LNCaP clone FGC (cell line): ENCODE results near the gene ZNF787.

Experiments
- DNase-seq: peaks from one replicate; pipeline ENCODE4 v3.0.0-alpha.2; 2011; ENCODE audit warnings: low read depth
- H3K4me3 ChIP-seq: 2 replicates; pipeline ENCODE4 v1.5.1; 2011; ENCODE audit warnings: mild to moderate bottlenecking, low read depth, low read length, control low read depth
- TF ChIP-seq, protein P1 (sequence below): IDR thresholded peaks from 2 replicates; pipeline ENCODE4 v1.5.1; 2012; ENCODE audit warnings: mild to moderate bottlenecking; ENCODE audit not compliant: control insufficient read depth, insufficient read depth; ENCODE audit errors: extremely low read depth

Gene ZNF787

DNA sequence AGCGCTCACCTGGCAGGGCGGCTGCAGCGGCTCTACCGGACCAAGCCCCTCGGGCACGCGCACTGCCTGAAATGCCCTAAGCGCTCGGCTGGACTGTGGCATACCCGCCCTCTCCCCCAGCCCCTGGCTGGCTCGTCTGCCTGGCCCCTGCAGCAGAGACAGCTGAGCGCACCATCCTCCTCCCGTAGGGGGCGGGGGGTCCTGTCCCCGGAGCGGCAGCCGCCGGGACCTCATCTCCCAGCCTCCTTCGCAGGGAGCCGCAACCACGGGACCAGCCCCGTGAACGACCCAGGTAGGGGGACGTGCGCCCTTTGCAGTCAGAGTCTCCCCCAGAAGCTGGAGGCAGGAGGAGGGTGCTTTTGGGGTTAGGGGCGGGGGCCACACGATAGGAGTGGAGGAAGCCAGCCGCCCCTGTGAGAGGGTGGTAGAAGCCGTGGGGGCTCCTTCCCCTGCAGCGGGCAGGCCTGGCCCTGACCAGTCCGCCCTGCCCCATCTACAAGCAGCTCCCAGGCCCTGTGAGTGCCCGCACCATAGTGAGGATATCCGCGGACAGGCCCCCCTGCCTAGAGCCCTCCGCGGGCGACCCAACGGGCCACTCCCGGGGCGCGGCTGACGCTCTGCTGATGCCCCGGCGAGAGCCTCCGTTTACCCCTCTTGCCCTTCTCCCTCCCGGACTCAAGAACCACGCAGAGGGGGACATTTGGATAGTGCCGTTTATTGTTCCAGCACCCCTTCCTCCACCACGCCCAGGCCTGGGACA is 34.2 kb downstream of the ZNF787 start:
- H3K4me3 ChIP-seq: no peak overlapping the region
- TF ChIP-seq, protein P1, sequence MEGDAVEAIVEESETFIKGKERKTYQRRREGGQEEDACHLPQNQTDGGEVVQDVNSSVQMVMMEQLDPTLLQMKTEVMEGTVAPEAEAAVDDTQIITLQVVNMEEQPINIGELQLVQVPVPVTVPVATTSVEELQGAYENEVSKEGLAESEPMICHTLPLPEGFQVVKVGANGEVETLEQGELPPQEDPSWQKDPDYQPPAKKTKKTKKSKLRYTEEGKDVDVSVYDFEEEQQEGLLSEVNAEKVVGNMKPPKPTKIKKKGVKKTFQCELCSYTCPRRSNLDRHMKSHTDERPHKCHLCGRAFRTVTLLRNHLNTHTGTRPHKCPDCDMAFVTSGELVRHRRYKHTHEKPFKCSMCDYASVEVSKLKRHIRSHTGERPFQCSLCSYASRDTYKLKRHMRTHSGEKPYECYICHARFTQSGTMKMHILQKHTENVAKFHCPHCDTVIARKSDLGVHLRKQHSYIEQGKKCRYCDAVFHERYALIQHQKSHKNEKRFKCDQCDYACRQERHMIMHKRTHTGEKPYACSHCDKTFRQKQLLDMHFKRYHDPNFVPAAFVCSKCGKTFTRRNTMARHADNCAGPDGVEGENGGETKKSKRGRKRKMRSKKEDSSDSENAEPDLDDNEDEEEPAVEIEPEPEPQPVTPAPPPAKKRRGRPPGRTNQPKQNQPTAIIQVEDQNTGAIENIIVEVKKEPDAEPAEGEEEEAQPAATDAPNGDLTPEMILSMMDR: no peak
- no peak for DNase-seq

DNA sequence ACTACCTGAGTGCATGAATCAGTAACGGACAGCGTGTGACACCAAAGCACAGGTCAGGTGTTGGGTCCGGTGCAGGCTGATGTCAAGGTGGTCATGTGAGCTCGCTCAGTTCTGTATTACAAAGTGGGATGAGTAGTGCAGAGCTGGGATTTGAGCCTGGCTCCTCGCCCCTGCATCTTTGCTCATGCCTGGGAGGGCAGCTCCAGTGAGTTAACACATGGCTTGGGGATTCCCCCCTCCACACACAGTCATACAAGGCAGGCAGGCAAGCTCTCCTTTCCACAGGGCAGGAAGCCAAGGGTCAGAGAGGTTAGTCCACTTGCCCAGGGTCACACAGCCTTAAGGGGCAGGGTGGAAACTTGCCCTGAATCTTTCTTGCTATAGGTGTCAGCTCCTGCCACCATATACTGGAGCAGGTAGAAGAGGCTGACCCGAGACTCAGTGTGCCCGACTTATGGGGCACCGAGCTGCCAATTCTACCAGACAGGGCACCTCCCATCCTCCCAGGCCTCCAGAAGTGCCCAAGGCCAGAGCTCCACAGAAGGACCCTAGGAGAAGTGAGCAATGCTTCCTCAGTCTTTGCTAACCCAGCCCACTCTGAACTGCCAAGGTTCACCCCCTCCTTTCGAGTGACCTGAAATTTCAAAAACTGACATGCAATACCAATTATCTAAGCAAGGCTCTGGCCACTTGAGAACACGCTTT is 35.4 kb downstream of the ZNF787 start:
- H3K4me3 ChIP-seq: no peak overlapping the region
- TF ChIP-seq, protein P1: no peak
- no peak for DNase-seq

DNA sequence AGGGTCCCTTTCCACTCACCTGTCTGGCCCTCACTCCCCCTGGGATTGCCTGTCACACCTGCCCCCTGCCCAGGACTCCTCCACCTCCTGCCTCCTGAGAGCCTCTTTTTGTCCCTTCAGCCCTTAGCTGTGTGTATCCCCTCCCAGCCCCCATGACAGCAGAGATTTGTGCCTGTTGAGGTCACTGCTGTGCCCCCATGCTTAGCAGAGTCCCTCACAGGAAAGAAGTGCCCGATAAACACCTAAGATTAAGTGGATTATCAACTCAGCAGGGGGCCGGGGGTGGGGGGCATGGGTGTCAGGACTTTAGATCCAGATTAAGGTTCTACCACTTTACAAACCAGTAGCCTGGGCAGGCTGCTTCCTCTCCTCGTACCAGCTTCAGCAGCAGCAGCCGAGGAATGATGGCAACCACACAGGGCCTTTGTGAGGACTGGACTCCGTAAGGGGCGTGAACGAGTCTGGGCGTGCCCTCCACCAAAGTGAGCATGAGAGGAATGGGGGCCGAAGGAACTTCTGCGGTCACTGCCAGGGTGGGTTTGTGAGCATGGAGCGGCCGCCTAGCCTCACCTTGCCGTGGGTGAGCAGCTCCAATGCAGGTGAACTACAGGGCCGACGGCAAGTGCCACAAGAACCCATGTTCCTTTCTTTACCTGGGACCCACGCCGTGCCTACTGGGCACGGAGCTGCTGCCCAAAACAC is 36.1 kb downstream of the ZNF787 start:
- TF ChIP-seq, protein P1: no peak
- H3K4me3 ChIP-seq: no peak overlapping the region
- DNase-seq: no peak

DNA sequence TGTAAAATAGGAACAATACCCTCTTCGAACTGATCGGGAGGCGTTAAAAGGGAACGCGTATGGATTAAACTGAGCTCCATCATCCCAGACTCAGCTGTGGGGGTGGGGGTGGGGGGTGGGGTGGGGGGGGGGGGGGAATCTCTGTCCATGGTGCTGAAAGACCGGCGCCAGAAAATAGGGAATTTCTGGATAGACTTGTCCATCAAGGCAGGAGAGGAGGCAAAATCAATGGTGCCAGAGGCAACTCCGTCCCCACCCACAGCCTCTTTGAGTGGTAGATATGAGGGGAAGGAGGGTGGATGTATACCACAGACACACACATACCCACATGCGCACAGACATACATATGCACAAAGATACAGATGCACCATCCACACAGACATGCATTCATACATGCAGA is 37.4 kb downstream of the ZNF787 start:
- H3K4me3 ChIP-seq: no peak overlapping the region
- no peak for DNase-seq
- TF ChIP-seq, protein P1: no peak

DNA sequence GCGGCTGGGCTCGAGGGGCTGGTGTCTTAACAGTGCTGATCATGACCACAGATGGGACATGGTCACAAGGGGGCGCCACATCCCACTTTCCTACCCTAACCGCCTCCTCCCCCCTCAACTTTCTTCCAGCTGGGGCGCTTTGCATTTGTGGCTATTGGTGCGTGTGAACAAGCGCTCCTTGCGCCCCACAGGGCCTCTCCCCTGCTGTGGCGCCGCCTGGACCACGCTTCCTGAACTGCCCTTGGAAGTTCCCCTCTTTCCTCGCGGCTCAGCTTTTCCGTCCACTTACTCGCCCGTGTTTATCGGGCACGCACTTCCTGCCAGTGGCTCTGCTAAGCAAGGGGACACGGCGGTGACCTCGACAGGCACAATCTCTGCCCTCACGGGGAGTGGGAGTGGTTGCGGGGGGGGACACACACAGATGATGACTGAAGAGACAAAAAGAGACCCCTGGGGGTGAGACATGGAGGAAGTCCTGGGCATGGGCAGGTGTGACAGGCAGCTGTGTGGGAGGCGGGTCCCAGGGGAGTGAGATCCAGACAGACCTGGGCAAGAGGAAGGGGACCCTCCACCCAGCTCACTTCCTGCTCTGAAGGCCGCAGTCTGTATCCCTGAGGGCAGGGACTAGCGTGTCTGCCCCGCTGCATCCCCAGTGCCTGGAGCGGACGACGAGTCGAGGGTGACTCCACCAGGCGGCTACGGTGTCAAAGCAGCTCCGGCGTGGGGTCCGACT is 40.3 kb downstream of the ZNF787 start:
- no peak for DNase-seq
- peak overlapping the region; percentile 42 for H3K4me3 ChIP-seq
- TF ChIP-seq, protein P1: peak; percentile 60

DNA sequence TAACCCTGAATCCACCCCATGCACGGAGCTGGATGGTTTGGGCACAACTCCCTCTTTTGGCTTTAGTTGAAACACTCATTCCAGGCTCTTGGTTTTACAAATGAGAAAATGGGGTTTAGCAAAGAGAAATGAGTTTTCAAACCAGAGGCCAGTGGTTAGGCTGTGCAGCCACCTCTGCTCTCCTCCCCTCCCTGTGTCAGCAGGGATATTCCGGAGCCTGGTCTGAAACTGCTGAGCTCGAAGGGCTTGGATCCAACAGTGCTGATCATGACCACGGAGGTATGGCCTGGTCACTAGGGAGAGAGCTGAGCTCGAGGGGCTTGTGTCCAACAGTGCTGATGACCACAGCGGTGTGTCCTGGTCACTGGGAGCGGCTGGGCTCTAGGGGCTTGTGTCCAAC is 41.5 kb downstream of the ZNF787 start:
- TF ChIP-seq, protein P1: no peak
- no peak for DNase-seq
- no peak overlapping the region for H3K4me3 ChIP-seq
